HG03108 (cell line): ENCODE results near the gene CNNM2.
"Not testable (repeated sequence)": the region's sequence is repeated elsewhere in the genome, so short reads cannot be mapped to it uniquely, and the experiment has no call there.

Experiments used
- ATAC-seq: cut with Tn5 transposase; IDR thresholded peaks from one replicate; pipeline ENCODE4 v1.9.1; 2021; ENCODE audit warnings: moderate library complexity; ENCODE audit not compliant: unreplicated experiment

Gene CNNM2

DNA sequence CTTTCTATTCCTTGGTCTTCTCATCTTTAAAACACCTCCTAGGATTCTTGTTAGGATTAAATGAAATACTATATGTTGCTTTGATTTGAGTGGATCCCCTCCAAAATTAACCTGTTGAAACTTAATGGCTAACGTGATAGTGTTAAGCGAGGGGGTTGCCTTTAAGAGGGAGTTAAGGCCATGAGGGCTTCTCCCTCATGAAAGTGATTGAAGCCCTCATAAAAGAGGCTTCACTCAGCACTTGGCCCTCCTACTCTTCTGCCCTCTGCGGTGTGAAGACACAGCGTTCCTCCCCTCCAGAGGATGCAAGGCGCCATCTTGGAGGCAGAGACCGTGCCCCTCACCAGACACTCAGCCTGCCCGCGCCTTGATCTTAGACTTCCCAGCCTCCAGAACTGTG lies 46.6 kb downstream of the CNNM2 start:
- no peak for ATAC-seq

DNA sequence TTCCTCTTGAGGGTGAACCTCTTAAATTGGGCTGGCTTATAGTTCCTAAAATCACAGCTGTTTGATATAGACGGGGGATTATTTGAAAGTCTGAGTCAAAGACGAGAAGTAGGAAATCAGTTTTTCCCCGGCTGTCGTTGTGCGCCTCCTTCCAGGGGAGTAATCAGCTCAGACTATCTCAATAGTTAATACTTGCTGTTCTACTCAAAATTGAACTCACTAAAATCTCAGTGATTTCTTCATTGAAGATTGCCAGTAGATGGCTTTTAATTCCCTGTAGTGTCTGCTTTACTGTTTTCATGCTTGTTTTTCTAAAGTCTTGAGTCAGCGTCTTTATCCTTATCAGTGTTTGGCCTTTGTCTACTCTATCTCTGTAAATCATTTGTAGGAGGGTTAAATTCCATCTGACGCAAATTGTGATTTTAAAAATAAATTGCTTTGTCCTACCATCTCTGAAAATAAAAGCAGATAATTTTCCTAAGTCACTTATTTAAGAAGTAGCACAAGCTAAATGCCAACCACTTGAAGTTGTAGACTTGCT lies 47.3 kb downstream of the CNNM2 start:
- no peak for ATAC-seq

DNA sequence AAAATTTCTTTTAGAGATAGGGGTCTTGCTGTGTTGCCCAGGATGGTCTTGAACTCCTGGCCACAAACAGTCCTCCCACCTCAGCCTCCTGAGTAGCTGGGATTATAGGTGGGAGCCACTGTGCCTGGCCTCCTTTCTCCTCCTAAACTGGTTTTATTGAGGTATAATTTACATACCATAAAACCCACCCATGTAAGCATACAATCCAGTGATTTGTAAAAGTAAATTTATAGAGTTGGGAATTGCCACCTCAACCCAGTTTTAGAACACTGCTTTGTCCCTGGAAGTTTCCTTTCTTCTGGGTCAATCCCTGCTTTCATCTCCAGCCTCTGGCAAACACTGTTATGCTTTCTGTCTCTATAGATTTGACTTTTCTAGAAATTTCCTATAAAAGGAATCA lies 49.0 kb downstream of the CNNM2 start:
- no peak for ATAC-seq

DNA sequence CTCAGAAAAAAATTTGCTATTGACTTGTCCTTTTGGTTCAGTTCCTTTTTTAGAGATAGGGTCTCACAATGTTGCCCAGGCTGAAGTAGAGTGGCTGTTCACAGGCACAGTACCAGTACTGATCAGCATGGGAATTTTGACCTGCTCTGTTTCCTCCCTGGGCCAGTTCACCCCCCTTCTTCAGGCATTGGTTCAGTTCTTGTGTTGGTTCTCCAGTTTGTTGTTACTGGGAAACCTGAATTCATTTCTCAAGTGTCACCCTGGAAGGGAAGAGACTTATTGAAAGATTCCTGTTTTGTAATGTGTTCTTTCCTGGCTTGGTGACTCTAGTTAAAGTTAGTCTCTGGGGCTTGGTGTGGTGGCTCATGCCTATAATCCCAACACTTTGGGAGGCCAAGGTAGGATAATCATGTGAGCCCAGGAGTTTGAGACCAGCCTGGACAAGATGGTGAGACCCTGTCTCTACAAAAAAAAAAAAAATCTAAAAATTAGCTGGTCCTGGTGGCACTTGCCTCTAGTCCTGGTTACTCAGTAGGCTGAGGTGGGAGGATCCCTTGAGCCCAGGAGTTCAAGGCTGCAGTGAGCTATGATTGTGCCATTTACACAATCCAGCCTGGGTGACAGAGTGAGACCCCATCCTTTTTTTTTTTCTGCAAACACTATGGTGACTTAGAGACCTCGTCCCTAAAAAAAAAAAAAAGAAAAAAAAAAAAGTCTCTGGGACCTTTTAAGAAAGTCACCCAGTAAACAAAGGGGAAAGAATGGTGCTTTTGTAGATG lies 52.7 kb downstream of the CNNM2 start:
- ATAC-seq = no peak

DNA sequence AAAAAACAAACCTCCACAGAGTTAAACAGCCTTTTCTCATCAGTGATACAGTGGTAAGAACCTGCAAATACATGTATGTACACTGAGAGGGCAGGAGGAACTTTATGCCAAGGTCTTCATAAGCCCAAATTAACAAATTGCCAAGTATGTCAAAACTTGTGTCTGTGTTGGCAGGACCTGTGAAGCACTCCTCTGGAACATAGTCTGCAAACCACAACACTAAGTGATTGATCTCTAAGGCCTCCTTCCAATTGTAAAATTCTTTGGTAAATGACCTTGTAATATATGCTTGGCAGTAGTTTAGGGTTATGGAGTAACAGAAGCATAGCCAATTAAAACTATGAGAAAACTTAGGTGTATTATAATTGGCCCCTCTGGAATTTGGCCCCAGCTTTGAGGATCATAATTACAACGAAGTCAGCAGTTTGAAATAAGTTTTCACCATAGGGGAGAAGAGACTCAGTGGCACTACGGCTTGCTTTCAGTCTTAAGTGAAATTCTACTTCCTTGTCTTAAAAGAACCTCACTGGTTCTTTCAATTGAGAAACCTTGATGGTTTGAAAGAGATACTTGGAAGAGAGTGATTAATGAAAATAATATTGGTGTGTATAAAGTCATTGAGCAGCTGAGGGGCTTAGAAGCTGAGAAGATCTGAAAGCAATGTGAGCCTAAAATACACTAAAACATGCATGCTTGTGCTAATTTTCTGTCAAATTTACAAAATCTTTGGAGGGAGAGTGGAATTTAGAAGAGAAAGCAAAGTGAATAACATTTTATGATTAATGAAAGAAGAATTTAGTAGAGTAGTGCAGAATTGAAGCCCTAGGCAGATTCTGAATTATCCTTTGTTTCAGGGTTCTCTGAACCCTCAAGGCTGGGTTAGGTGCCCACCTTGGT lies 57.6 kb downstream of the CNNM2 start:
- ATAC-seq = no peak

DNA sequence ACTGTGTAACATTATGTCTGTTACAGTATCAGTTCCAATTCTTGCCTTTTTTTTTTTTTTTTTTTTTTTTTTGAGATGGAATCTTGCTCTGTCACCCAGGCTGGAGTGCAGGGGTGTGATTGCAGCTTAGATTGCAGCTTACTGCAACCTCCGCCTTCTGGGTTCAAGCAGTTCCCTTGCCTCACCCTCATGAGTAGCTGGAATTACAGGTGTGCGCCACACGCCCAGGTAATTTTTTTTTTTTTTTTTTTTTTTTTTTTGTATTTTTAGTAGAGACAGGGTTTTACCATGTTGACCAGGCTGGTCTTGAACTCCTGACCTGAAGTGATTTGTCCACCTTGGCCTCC lies 58.3 kb downstream of the CNNM2 start:
- not testable (repeated sequence) for ATAC-seq

DNA sequence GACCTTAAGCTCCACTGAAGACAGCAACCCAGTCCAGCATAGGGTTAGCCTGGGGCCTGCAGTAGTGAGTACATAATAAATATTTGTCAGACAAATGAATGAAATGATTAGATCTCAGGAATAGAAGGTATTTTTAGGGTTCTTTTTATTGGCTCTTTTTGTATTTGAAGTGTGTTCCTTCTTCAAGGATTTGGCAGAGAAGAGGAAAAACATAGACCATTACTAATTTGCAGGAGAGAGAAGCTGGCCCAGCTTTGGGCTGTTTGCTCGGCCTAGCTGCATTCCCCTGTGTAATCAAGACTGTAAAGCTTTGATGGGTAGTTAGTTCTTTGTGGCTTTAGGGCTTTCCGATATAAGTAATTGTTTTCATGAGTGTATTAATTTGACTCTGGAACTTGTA lies 64.2 kb downstream of the CNNM2 start:
- no peak for ATAC-seq

DNA sequence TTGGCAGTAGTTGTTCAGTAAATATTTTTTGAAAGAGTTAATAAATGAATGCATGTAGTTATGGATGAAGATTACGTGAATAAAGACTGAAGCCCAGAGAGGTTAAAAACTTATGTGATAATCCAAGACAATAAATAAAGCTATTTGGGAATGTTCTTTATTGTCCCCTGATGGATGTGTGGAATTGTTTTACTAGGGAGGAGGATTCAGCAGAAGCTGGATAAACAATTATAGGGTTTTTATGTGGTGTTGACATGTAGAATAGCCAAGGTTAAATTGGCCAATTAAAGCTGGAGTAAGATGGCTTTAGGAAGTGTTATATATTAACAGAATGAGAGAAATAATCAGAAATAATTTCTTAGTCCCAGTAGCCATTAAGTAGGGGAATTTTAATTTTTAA lies 66.0 kb downstream of the CNNM2 start:
- no peak for ATAC-seq

DNA sequence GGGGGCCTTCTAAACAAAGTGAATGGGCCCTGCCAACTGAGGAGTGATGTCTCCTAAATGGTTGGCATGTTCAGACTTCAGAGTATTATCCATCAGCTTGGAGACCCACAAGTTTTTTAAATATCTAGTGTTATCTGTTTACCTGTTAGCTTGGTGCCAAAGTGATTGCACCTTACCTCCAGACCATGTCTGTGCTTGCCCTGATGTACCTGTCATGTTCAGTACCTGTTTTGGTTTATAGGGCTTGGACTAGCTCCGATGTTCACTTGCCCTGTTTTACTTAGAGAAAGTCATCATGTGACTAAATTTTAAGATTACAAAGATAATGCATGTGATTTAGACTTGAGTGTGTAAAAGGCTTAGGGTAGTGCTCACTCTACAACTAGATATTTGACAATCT lies 67.7 kb downstream of the CNNM2 start:
- no peak for ATAC-seq

DNA sequence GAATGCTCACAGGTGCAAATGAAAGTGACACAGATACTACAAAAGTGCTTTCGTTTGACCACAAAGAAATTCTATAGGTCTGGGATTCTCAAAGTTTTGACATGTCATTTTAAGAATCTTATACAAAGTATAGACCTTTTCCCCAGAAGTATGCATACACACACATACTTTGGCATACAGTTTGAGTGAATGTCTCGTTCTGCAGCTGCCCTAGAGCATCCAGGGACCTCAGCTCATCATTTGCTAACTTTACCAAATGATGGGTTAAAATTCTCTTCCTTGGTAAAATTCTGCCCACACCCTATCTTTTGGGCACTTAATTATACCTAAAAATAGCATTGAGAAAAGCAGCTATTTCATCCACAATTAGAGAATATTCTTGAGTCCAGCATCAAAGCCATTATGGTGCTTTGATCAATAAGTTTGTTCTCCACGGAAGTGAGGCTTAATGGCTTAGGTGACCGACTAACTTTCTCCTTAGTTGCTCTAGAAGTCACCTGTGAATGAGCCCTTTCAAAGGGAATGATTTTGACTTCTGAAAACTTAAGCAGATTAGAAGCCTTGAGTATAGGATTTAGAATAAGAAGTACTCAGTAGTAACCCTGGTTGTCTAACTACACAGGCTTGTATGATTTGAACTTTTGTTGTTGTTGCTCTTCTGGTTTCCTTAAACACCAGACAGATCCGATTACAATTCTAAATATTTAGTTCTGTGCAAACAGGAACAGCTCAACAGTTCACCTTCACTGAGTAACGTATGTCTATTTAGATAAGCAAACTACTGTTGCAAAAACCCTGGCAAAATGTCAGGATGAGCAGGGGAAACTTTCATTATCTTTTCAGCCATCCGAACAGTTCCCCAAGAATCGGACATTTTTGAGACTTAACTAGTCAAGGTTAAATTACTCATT lies 70.6 kb downstream of the CNNM2 start:
- no peak for ATAC-seq

DNA sequence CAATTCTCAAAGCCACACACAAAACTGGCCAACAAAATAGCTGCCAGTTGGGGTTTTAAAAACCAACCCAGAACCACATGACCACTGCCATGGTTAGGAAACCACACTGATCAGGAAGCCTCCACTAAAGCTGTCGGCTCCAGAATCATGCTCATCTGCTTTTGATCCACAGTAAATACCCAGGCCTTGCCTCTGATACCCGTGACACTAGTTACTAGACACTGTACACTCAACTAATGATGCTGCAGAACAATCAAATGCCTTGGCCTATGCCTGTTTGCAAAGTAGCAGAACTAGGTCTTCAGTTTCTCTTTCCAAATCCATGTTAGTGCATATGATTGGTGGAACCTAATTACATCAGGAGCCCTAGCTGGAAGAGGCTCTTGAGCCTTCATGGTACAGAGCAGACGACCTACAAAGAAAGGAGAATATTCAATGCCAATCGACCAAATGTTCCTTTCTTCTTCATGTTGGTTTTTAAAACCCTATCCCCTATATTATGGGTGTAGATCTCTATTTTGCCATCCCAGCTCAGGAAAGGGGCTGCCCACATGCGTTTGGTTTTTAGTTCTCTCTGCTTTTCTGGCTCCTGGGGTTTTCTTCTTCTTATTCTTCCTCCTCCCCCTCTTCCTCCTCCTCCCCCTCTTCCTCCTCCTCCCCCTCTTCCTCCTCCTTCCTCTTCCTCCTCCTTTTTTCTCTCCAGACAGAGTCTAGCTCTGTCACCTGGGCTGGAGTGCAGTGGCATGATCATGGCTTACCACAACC lies 76.6 kb downstream of the CNNM2 start:
- ATAC-seq = no peak

DNA sequence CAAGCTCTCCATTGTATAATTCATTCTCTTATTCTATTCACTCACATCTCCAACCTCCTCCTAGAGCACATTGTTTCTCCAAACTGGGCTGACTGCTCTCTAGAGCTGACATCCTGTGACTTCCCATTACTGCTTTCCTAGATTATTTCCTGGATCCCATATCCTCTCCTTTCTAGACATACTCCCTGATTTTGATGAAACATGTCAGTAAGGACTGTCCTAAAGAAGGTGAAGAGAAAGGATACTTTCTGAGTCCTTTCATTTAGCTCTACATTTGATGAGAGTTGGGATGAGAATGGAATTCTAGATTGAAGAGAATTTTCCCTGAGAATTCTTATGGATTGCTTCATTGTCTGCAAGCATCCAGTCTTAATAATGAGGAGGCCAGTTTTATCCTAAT lies 78.8 kb downstream of the CNNM2 start:
- ATAC-seq = no peak

DNA sequence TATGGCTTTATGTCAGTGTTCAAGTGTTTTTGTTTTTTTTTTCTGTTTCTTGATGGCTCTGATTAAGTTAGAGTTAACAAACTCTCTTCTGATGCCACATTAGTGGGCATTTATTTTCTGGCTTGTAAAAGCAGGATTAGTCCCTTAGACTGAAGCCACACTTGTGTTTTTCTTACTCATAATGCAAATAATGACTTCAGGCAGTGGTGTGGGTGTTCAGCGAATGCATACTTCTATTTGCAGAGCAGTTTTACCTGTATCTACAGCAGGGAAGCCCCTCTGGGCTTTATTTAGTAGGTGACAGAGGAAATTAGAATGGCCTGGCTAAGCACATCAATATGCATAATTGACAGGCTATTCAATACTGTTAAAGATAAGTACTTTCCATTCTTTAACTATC lies 79.9 kb downstream of the CNNM2 start:
- peak; percentile 70 for ATAC-seq

DNA sequence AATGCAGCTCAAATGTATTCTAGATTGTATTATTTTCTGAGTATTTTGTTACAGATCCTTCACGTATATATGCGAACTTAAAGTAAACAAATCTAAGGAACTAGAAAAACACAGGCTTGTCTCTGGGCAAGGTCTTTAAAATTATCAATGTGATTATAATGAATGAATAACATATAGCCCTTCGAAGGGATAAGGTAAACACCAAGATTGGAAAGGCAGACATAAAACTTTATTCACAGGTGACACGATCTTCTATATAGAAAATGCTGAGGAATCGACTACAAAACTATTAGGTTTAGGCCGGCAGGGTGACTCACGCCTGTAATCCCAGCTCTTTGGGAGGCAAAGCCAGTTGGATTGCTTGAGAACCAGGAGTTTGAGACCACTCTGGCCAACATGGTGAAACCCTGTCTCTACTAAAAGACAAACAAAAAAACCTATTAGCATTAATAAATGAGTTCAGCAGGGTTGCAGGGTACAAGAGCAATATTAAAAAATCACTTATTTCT lies 80.4 kb downstream of the CNNM2 start:
- no peak for ATAC-seq

DNA sequence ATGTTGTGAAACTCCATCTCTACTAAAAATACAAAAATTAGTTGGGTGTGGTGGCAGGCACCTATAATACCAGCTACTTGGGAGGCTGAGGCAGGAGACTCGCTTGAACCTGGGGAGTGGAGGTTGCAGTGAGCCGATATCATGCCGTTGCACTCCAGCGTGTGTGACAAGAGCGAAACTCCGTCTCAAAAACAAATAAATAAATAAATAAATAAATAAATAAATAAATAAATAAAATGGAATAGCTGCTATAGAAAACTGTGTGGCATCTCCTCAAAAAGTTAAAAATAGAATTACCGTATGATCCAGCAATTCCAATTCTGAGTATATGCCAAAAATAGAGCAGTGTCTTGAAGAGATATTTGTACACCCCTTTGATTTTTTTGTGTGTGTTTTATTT lies 82.0 kb downstream of the CNNM2 start:
- ATAC-seq = not testable (repeated sequence)

DNA sequence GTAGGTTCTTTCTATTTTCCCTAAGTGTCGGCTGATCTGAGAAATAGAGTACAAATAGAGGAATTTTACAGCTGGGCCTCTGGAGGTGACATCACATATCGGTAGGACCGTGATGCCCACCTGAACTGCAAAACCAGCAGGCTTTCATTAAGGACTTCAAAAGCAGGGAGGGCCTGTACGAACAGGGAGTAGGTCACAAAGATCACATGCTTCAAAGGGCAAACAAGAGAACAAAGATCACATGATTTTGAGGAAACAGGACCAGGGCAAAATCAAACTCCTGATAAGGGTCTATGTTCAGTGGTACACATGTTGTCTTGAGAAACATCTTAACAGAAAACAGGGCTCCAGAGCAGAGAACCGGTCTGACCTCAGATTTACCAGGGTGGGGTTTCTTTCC lies 88.9 kb downstream of the CNNM2 start:
- ATAC-seq = no peak

DNA sequence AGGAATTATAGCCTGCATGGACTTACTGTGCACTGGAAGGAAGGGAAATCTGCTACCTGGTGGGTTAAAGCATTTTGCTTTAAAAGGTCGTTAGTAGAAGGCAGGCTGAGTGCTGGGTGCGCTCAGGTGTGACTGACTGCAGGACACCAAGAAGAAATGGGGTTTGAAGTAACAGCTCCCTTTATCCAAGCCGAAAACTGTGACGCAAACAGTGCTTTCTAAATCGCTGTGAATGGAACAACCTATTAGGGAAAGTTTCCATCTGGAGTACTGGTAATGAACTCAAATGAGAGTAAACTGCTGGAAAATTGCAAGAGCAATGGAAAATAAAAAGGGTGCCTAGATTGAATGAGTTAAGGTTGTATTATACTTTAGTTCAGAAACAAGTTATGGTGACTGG lies 95.3 kb downstream of the CNNM2 start:
- no peak for ATAC-seq

DNA sequence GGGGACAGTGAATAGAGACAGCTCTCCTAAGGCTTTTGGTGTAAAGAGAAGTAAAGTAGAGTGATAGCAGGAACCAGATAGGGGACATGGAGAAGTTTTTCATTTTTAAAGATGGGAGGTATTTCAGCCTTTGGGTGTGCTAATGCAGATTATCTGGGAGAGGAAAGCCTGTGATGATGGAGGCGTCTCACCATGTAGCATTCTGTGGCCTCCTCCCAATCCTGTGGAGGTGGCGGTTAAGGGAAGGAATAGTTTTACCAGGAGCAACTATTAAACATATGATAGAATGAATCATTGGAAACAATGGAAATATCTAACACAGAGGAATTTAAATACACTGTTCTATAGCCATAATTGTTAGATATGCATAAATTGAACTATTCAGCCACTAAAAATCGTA lies 101.3 kb downstream of the CNNM2 start:
- ATAC-seq = no peak

DNA sequence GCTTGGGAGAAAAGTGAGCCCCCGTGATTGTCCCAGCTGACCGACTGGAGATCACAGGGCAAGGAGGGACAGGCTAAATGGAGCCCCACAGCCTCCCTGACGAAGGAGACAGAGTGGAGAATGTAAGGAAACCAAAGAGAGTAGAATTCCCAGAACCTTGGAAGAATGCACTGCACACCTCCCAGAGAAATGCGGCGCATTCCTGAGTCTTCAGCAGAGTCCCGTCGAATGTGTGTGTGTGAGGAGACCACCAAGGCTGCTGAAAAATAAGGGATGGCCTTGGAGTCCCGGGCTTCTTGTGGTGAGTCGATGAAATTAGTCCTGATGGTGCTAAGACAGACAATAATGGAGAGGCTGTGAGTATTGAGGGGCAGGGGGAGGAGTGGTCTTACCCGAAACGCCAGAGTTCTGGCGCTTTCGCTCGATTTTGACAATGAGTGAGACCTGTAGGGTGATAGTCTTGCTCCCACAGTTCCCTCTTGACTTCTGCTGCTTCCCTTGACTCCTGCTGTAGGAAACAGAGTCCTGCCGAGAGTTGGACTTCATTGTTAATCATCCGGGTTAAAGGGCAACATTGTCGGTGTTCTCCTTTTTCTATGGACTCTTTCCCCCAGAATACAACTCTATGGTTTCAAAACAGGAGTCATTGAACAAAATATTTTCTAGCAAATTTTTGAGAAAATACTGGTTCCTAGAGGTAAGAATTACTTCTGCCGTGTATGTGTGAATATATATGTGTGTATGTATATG lies 103.2 kb downstream of the CNNM2 start:
- no peak for ATAC-seq
